GM13976 (cell line): Measurements from ENCODE around the gene BPIFB1.

Experiments used
- DNase-seq: peaks from one replicate; pipeline ENCODE4 v3.0.0; 2012; ENCODE audit warnings: low spot score
- CTCF ChIP-seq: IDR thresholded peaks from 2 replicates; pipeline ENCODE4 v1.5.1; 2012; ENCODE audit warnings: borderline replicate concordance, mild to moderate bottlenecking; ENCODE audit not compliant: insufficient read depth; ENCODE audit errors: extremely low read depth, missing control alignments, control extremely low read depth
- in situ Hi-C: fragments of 300-500 bp; cut with MboI; formaldehyde crosslinking; loops from one replicate; pipeline ENCODE4 v1.12.0; 2022; ENCODE audit warnings: low sequenced_read_pairs, mixed read lengths, inconsistent platforms; ENCODE audit not compliant: unreplicated experiment

The BPIFB1 gene

GRCh38 chr20:33345342-33345741, 62.3 kb downstream of the BPIFB1 start:
- in situ Hi-C loops, result no loop called here
- no peak for TF ChIP-seq CTCF
- DNase-seq, result no peak

- TF ChIP-seq CTCF, result no peak
- in situ Hi-C loops, result no loop called here
- DNase-seq, result no peak
Measured at GRCh38 chr20:33348136-33348937, 65.3 kb downstream of the BPIFB1 start.

- no peak for DNase-seq
Measured at GRCh38 chr20:33349493-33349892, 66.5 kb downstream of the BPIFB1 start.

GRCh38 chr20:33351696-33352095, 68.7 kb downstream of the BPIFB1 start:
- in situ Hi-C loops, result no loop called here
- no peak for TF ChIP-seq CTCF
- no peak for DNase-seq

More at GRCh38 chr20:33349493-33349892, 66.5 kb downstream of the BPIFB1 start:
- in situ Hi-C loops, result no loop called here
- no peak for TF ChIP-seq CTCF

- in situ Hi-C loops, result no loop called here
- no peak for TF ChIP-seq CTCF
- no peak for DNase-seq
Measured at GRCh38 chr20:33352258-33353012, 69.4 kb downstream of the BPIFB1 start.

- TF ChIP-seq CTCF, result no peak
- in situ Hi-C loops, result no loop called here
- DNase-seq, result no peak
Measured at GRCh38 chr20:33353013-33353402, 70.0 kb downstream of the BPIFB1 start.
